Liver (tissue), 9 donors: ENCODE results near the gene CIAO3. TPM values are rescaled to one million over a fixed set of nuclear protein-coding genes. Genes with fewer than 3 reads are reported as not detected.

Experiments
- DNase-seq: peaks from one replicate; pipeline ENCODE4 v3.0.0-alpha.2; 2017; ENCODE audit warnings: low spot score
- H3K27ac ChIP-seq, 2 donors: one replicate each; pipeline ENCODE4 v1.7.0; 2013; ENCODE audit warnings: inconsistent platforms in 2 of 2, low read length in 2 of 2, control low read depth in 1 of 2, low read depth in 1 of 2, mild to moderate bottlenecking in 1 of 2
- H3K27me3 ChIP-seq, 4 donors: one replicate each; pipeline versions ENCODE4 v1.6.1 to v1.7.0; 2013; ENCODE audit warnings: low read length in 3 of 4, inconsistent platforms in 1 of 4, mild to moderate bottlenecking in 1 of 4, moderate library complexity in 1 of 4; ENCODE audit not compliant: control insufficient read depth in 4 of 4, insufficient read depth in 4 of 4
- H3K36me3 ChIP-seq, 4 donors: one replicate each; pipeline versions ENCODE4 v1.6.1 to v1.7.0; 2013; ENCODE audit warnings: low read length in 3 of 4, mild to moderate bottlenecking in 3 of 4, low read depth in 1 of 4, moderate library complexity in 1 of 4; ENCODE audit not compliant: control insufficient read depth in 4 of 4, insufficient read depth in 3 of 4
- H3K4me1 ChIP-seq, 4 donors: one replicate each; pipeline versions ENCODE4 v1.6.1 to v1.7.0; 2013; ENCODE audit warnings: low read length in 3 of 4, mild to moderate bottlenecking in 3 of 4, moderate library complexity in 1 of 4; ENCODE audit not compliant: control insufficient read depth in 4 of 4, insufficient read depth in 4 of 4
- H3K4me3 ChIP-seq, 3 donors: one replicate each; pipeline versions ENCODE4 v1.6.1 to v1.7.0; 2013; ENCODE audit warnings: low read length in 3 of 3, control low read depth in 1 of 3, low read depth in 1 of 3, mild to moderate bottlenecking in 1 of 3
- H3K9ac ChIP-seq, 2 donors: one replicate each; pipeline ENCODE4 v1.7.0; 2013; ENCODE audit warnings: low read length in 2 of 2, mild to moderate bottlenecking in 2 of 2, moderate library complexity in 2 of 2, control low read depth in 1 of 2, low read depth in 1 of 2
- H3K9me3 ChIP-seq, 4 donors: one replicate each; pipeline versions ENCODE4 v1.6.1 to v1.7.0; 2013; ENCODE audit warnings: low read length in 3 of 4; ENCODE audit not compliant: control insufficient read depth in 4 of 4
- ATF3 ChIP-seq: IDR thresholded peaks from 2 replicates; pipeline ENCODE4 v1.6.1; 2016; ENCODE audit warnings: antibody characterized with exemption
- EGR1 ChIP-seq, 2 donors: IDR thresholded peaks; 2 replicates each; pipeline ENCODE4 v1.6.1; 2016 to 2018; ENCODE audit warnings: antibody characterized with exemption in 2 of 2, low read depth in 2 of 2
- FOXA1 ChIP-seq: IDR thresholded peaks from 2 replicates; pipeline ENCODE4 v1.6.1; 2016; ENCODE audit warnings: antibody characterized with exemption
- FOXA2 ChIP-seq: IDR thresholded peaks from 2 replicates; pipeline ENCODE4 v1.6.1; 2016; ENCODE audit warnings: antibody characterized with exemption
- GABPA ChIP-seq, 2 donors: IDR thresholded peaks in 1 of 2; conservative IDR thresholded peaks in 1 of 2; 2 replicates each; pipeline ENCODE4 v1.6.1; 2016; ENCODE audit warnings: antibody characterized with exemption in 2 of 2, mild to moderate bottlenecking in 1 of 2, moderate library complexity in 1 of 2
- HNF4A ChIP-seq, 2 donors: conservative IDR thresholded peaks; 2 replicates each; pipeline ENCODE4 v1.6.1; 2016; ENCODE audit warnings: antibody characterized with exemption in 2 of 2, mild to moderate bottlenecking in 2 of 2
- HNF4G ChIP-seq: IDR thresholded peaks from 2 replicates; pipeline ENCODE4 v1.6.1; 2016; ENCODE audit warnings: antibody characterized with exemption
- JUND ChIP-seq, 2 donors: IDR thresholded peaks; 2 replicates each; pipeline ENCODE4 v1.6.1; 2016; ENCODE audit warnings: antibody characterized with exemption in 2 of 2
- NR2F2 ChIP-seq: IDR thresholded peaks from 2 replicates; pipeline ENCODE4 v1.6.1; 2016; ENCODE audit warnings: antibody characterized with exemption
- RAD21 ChIP-seq, 2 donors: IDR thresholded peaks; 2 replicates each; pipeline ENCODE4 v1.6.1; 2016; ENCODE audit warnings: antibody characterized with exemption in 2 of 2, mild to moderate bottlenecking in 2 of 2
- REST ChIP-seq: IDR thresholded peaks from 2 replicates; pipeline ENCODE4 v1.6.1; 2016; ENCODE audit warnings: antibody characterized with exemption, mild to moderate bottlenecking
- SP1 ChIP-seq: IDR thresholded peaks from 2 replicates; pipeline ENCODE4 v1.6.1; 2018; ENCODE audit warnings: antibody characterized with exemption, mild to moderate bottlenecking
- TAF1 ChIP-seq: conservative IDR thresholded peaks from 2 replicates; pipeline ENCODE4 v1.6.1; 2016; ENCODE audit warnings: antibody characterized with exemption, mild to moderate bottlenecking
- ZBTB33 ChIP-seq: IDR thresholded peaks from 2 replicates; pipeline ENCODE4 v1.6.1; 2016; ENCODE audit warnings: antibody characterized with exemption
- WGBS: extraction: QIAGEN DNeasy Blood & Tissue Kit; methylation state at CpG from one replicate; pipeline ENCODE4 v1.1.7; 2013; 5-methylcytosine and 5-hydroxymethylcytosine counted together
- polyA plus RNA-seq, 2 donors: library from polyadenylated mRNA; stranded (reverse) in 1 of 2; unstranded in 1 of 2; fragments of 200-250 nt in 1 of 2; fragments of >200 nt in 1 of 2; fragmentation: Nextera tagmentation in 1 of 2; extraction: Ambion mirVana in 1 of 2; gene quantifications; one replicate each; pipeline versions ENCODE4 v1.2.1 to v1.2.3, GENCODE V29; 2013 to 2015
- total RNA-seq, 2 donors: library from RNA; depleted of rRNA; stranded (reverse); fragments of >200 nt; gene quantifications; one replicate each; pipeline ENCODE4 v1.2.3, GENCODE V29; 2014
- donor health status: healthy.
- donor health status: healthy.
- donor health status: healthy.
- donor health status: healthy.
- donor health status: healthy.

Gene CIAO3
- total and polyA plus RNA-seq, 4 donors, result 13.2 to 24.3 (median 16.5) TPM

GRCh38 chr16:724188-725040 is 16.4 kb downstream of the CIAO3 start:
- Histone ChIP-seq H3K9ac (no peak overlapping the region), H3K36me3 (no peaks in the 10 kb centered on the region), H3K4me1 (peaks cover 16 to 32% (median 31%) of the 10 kb centered on the region in 4 donors), H3K27me3 (peaks cover 0 to 2% (median 0%) of the 10 kb centered on the region in 4 donors), H3K27ac (no peak overlapping the region), H3K4me3 (no peak overlapping the region), H3K9me3 (no peaks in the 10 kb centered on the region)
- 75% methylated on average over 29 of the region's 29 CpGs for WGBS
- DNase-seq, result no peak
- no peak for TF ChIP-seq RAD21 (IDR thresholded peaks at IDR 0.05)

GRCh38 chr16:723695-724094 is 17.1 kb downstream of the CIAO3 start:
- DNase-seq, result no peak
- Histone ChIP-seq H3K4me3 (no peak overlapping the region), H3K9ac (no peak overlapping the region), H3K27me3 (peaks cover 0 to 2% (median 0%) of the 10 kb centered on the region in 4 donors), H3K9me3 (no peaks in the 10 kb centered on the region), H3K27ac (no peak overlapping the region), H3K4me1 (peaks cover 16 to 32% (median 31%) of the 10 kb centered on the region in 4 donors), H3K36me3 (no peaks in the 10 kb centered on the region)
- 87% methylated on average over 9 of the region's 9 CpGs for WGBS
- TF ChIP-seq HNF4G (no peak), NR2F2 (no peak), ZBTB33 (no peak), HNF4A (conservative IDR thresholded peaks at IDR 0.05) (no peak), SP1 (no peak)

- no peak for DNase-seq
- Histone ChIP-seq H3K9ac (no peak overlapping the region), H3K9me3 (no peaks in the 10 kb centered on the region), H3K4me1 (peaks cover 13 to 32% (median 26%) of the 10 kb centered on the region in 4 donors), H3K27ac (no peak overlapping the region), H3K36me3 (no peaks in the 10 kb centered on the region), H3K4me3 (no peak overlapping the region), H3K27me3 (peaks cover 0 to 2% (median 0%) of the 10 kb centered on the region in 4 donors)
- no peak for TF ChIP-seq EGR1 (IDR thresholded peaks at IDR 0.05; ENCODE audit: low read depth in 2 of 2)
- no peak for TF ChIP-seq ZBTB33
- TF ChIP-seq SP1, result no peak
- no peak for TF ChIP-seq NR2F2
- TF ChIP-seq REST, result no peak
- no peak for TF ChIP-seq ATF3
- no peak for TF ChIP-seq GABPA (IDR thresholded peaks at IDR 0.05 in 1 of 2, conservative IDR thresholded peaks at IDR 0.05 in 1 of 2)
- no peak for TF ChIP-seq RAD21 (IDR thresholded peaks at IDR 0.05)
- TF ChIP-seq JUND (IDR thresholded peaks at IDR 0.05), result no peak
- TF ChIP-seq FOXA2, result no peak
- no peak for TF ChIP-seq TAF1
- no peak for TF ChIP-seq FOXA1
- 92% methylated on average over 24 of the region's 24 CpGs for WGBS
Observed at GRCh38 chr16:722835-723633, 17.8 kb downstream of the CIAO3 start.
